Measurements from ENCODE around the gene CADM1.
A peak's percentile ranks its signal among the peaks of the same experiment; 100 is the strongest.

CADM1 gene

GRCh38 chr11:115439969-115440540 is 64.2 kb downstream of the CADM1 start:
- no peak for DNase-seq

GRCh38 chr11:115439385-115439784 is 64.8 kb downstream of the CADM1 start:
- DNase-seq: no peak

GRCh38 chr11:115437902-115438575 is 66.2 kb downstream of the CADM1 start:
- no peak for DNase-seq

GRCh38 chr11:115430345-115430744 is 73.9 kb downstream of the CADM1 start:
- no peak for DNase-seq

- no peak for DNase-seq
Observed at GRCh38 chr11:115428306-115428705, 75.9 kb downstream of the CADM1 start.

GRCh38 chr11:115425816-115426215 is 78.4 kb downstream of the CADM1 start:
- DNase-seq: no peak

GRCh38 chr11:115425250-115425649 is 79.0 kb downstream of the CADM1 start:
- DNase-seq: no peak

GRCh38 chr11:115423728-115424459 is 80.3 kb downstream of the CADM1 start:
- no peak for DNase-seq

- DNase-seq: peak; percentile 23 to 56
Observed at GRCh38 chr11:115421992-115422689, 82.1 kb downstream of the CADM1 start.

GRCh38 chr11:115421352-115421991 is 82.7 kb downstream of the CADM1 start:
- DNase-seq: peak in 1 of 2 experiments; percentile 58

- peak; percentile 83 to 93 for DNase-seq
Observed at GRCh38 chr11:115420505-115420904, 83.7 kb downstream of the CADM1 start.

GRCh38 chr11:115418626-115419025 is 85.6 kb downstream of the CADM1 start:
- no peak for DNase-seq

- no peak for DNase-seq
Observed at GRCh38 chr11:115418081-115418480, 86.1 kb downstream of the CADM1 start.

- DNase-seq: peak in 1 of 2 experiments; percentile 38
Observed at GRCh38 chr11:115411120-115411519, 93.1 kb downstream of the CADM1 start.

- peak; percentile 91 to 96 for DNase-seq
Observed at GRCh38 chr11:115409691-115410220, 94.5 kb downstream of the CADM1 start.

- DNase-seq: no peak
Observed at GRCh38 chr11:115409116-115409670, 95.0 kb downstream of the CADM1 start.

- DNase-seq: no peak
Observed at GRCh38 chr11:115408036-115408921, 95.9 kb downstream of the CADM1 start.

GRCh38 chr11:115407496-115407895 is 96.7 kb downstream of the CADM1 start:
- DNase-seq: no peak

- DNase-seq: no peak
Observed at GRCh38 chr11:115406404-115406803, 97.8 kb downstream of the CADM1 start.

- DNase-seq: no peak
Observed at GRCh38 chr11:115398333-115399080, 105.7 kb downstream of the CADM1 start.
